ENCODE results near the gene NADK2.

- TF ChIP-seq CTCF (IDR thresholded peaks at IDR 0.05) (no peak), POLR2A (IDR thresholded peaks at IDR 0.05) (no peak)
Observed at GRCh38 chr5:36227046-36227445, 14.7 kb downstream of the NADK2 start.

Data from heart left ventricle (tissue), 13 donors.